Trophoblast cell (in vitro differentiated cells and primary cell): ENCODE measurements around the gene ETS1.
A peak's percentile ranks its signal among the peaks of the same experiment; 100 is the strongest.

ENCODE experiments used
- DNase-seq, 2 donors: peaks; one replicate each; pipeline ENCODE4 v3.0.0-alpha.2; 2016
- H2AFZ ChIP-seq: 2 replicates; pipeline ENCODE4 v1.6.1; 2013; ENCODE audit warnings: low read length, moderate library complexity, mild to moderate bottlenecking; ENCODE audit not compliant: insufficient read depth, poor library complexity
- H2AK5ac ChIP-seq: 2 replicates; pipeline ENCODE4 v1.6.1; 2013; ENCODE audit warnings: mild to moderate bottlenecking, low read length
- H2BK120ac ChIP-seq: 2 replicates; pipeline ENCODE4 v1.6.1; 2013; ENCODE audit warnings: low read length, mild to moderate bottlenecking, moderate library complexity; ENCODE audit not compliant: insufficient read depth, poor library complexity
- H2BK12ac ChIP-seq: 2 replicates; pipeline ENCODE4 v1.6.1; 2013; ENCODE audit warnings: mild to moderate bottlenecking, low read length, moderate library complexity
- H2BK5ac ChIP-seq: 2 replicates; pipeline ENCODE4 v1.6.1; 2013; ENCODE audit warnings: low read length, low read depth, moderate library complexity, mild to moderate bottlenecking; ENCODE audit not compliant: poor library complexity
- H3K14ac ChIP-seq: 2 replicates; pipeline ENCODE4 v1.6.1; 2013; ENCODE audit warnings: mild to moderate bottlenecking, low read length
- H3K18ac ChIP-seq: 2 replicates; pipeline ENCODE4 v1.6.1; 2013; ENCODE audit warnings: mild to moderate bottlenecking, low read length
- H3K23ac ChIP-seq: 2 replicates; pipeline ENCODE4 v1.6.1; 2013; ENCODE audit warnings: low read length
- H3K27ac ChIP-seq: 2 replicates; pipeline ENCODE4 v1.5.1; 2013; ENCODE audit warnings: low read depth, mild to moderate bottlenecking, inconsistent platforms, low read length, moderate library complexity
- H3K27me3 ChIP-seq: 2 replicates; pipeline ENCODE4 v1.6.1; 2013; ENCODE audit warnings: inconsistent platforms, mild to moderate bottlenecking, low read length, moderate library complexity; ENCODE audit not compliant: insufficient read depth
- H3K36me3 ChIP-seq, 2 experiments: 1 replicate in 1 of 2; 2 replicates in 1 of 2; pipeline ENCODE4 v1.6.1; 2013; ENCODE audit warnings: low read length in 2 of 2, mild to moderate bottlenecking in 2 of 2, moderate library complexity in 1 of 2; ENCODE audit not compliant: insufficient read depth in 2 of 2, control insufficient read depth in 1 of 2
- H3K4ac ChIP-seq: 2 replicates; pipeline ENCODE4 v1.6.1; 2013; ENCODE audit warnings: low read depth, mild to moderate bottlenecking, low read length, moderate library complexity
- H3K4me1 ChIP-seq, 2 experiments: 1 replicate in 1 of 2; 2 replicates in 1 of 2; pipeline ENCODE4 v1.6.1; 2013; ENCODE audit warnings: low read length in 2 of 2, mild to moderate bottlenecking in 2 of 2, moderate library complexity in 1 of 2; ENCODE audit not compliant: insufficient read depth in 2 of 2, control insufficient read depth in 1 of 2
- H3K4me2 ChIP-seq: 2 replicates; pipeline ENCODE4 v1.6.1; 2013; ENCODE audit warnings: inconsistent platforms, mild to moderate bottlenecking, low read length, moderate library complexity
- H3K4me3 ChIP-seq: 2 replicates; pipeline ENCODE4 v1.5.1; 2013; ENCODE audit warnings: mild to moderate bottlenecking, low read depth, low read length, inconsistent platforms
- H3K79me1 ChIP-seq: one replicate; pipeline ENCODE4 v1.6.1; 2013; ENCODE audit warnings: low read length
- H3K79me2 ChIP-seq: 2 replicates; pipeline ENCODE4 v1.6.1; 2013; ENCODE audit warnings: low read length, mild to moderate bottlenecking; ENCODE audit not compliant: control insufficient read depth, insufficient read depth, poor library complexity
- H3K9ac ChIP-seq: 2 replicates; pipeline ENCODE4 v1.6.1; 2013; ENCODE audit warnings: mild to moderate bottlenecking, low read length
- H3K9me3 ChIP-seq: 2 replicates; pipeline ENCODE4 v1.6.1; 2013; ENCODE audit warnings: low read depth, mild to moderate bottlenecking, control low read depth, inconsistent platforms, low read length; ENCODE audit not compliant: insufficient read depth
- H4K12ac ChIP-seq: 2 replicates; pipeline ENCODE4 v1.6.1; 2013; ENCODE audit warnings: low read depth, mild to moderate bottlenecking, low read length, moderate library complexity
- H4K8ac ChIP-seq: 2 replicates; pipeline ENCODE4 v1.6.1; 2013; ENCODE audit warnings: low read depth, mild to moderate bottlenecking, low read length, moderate library complexity
- H4K91ac ChIP-seq: one replicate; pipeline ENCODE4 v1.6.1; 2013; ENCODE audit warnings: low read depth, mild to moderate bottlenecking, low read length, moderate library complexity
- WGBS: extraction: QIAGEN DNeasy Blood & Tissue Kit; methylation state at CpG from one replicate; pipeline ENCODE4 v1.1.7; 2013; ENCODE audit warnings: missing lambda C conversion rate; ENCODE audit not compliant: insufficient read length, insufficient coverage; ENCODE audit errors: extremely low coverage; 5-methylcytosine and 5-hydroxymethylcytosine counted together

Gene ETS1

DNA sequence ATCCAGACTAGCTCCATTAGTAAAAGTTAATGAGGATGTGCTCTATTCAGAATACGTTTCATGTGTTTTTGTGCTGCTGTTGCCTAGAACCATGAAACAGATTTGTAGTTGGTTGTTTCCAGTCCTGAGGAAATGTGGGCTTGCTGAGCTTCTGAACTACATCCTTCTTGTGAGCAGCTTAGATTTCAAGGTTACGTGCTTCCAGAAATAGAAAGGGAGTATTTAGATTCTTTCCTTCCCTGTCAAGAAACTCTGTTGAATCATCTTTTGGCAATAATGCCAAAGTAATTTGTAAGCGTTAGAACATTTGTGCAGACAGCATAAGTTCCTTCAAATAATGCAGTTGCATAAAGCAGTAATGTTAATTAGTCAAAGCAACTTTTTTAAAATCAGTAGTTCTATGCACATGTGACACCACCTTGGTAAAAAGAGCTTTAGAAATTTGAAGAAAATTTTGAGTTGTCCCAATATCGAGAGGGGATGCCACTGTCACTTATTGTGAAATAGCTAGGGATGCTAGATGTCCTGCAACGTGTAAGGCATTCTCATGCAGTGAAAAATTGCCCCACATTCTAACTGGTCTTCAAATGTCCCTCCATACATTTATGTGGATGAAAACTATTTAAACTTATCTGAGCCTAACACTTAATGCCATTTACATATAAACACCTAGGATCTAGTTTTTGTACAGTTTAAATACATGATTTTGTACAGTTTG lies 169.6 kb downstream of the ETS1 start:
- Histone ChIP-seq H4K91ac (no peak overlapping the region), H3K27ac (no peak overlapping the region), H3K9ac (no peak overlapping the region), H3K36me3 (no peaks in the 10 kb centered on the region), H3K27me3 (no peaks in the 10 kb centered on the region), H3K4me2 (no peak overlapping the region), H4K12ac (no peak overlapping the region), H3K23ac (no peak overlapping the region), H3K4ac (no peak overlapping the region), H2BK120ac (no peak overlapping the region), H4K8ac (no peak overlapping the region), H2AK5ac (no peak overlapping the region), H3K4me1 (peaks cover 13 to 21% of the 10 kb centered on the region in 2 experiments), H2AFZ (no peak overlapping the region), H3K79me1 (peaks cover 19% of the 10 kb centered on the region), H3K14ac (no peak overlapping the region), H2BK5ac (no peak overlapping the region), H3K79me2 (no peaks in the 10 kb centered on the region), H3K18ac (no peak overlapping the region), H3K9me3 (no peaks in the 10 kb centered on the region), H3K4me3 (no peak overlapping the region), H2BK12ac (no peak overlapping the region)
- DNase-seq, result no peak
- WGBS, result no CpG with 5 or more reads among the region's 5 CpGs

DNA sequence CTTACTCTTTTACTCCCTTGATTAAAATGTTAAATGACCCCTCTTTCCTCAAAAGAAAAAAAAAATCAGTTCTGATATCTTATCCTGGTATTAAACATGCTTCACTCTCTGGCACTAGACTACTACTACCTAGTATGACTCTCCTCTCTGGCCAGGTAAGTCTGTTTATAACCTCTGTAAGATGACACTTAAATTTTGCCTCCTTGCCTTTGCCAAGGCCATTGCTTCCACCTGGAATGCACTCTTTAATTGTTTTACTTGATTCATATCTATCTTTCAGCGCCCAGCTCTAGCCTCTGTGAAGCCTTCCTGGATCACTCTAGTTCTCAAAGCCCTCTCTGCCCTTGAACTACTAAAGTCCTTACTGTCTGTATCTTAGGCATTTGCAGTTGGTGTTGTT lies 170.4 kb downstream of the ETS1 start:
- H3K23ac ChIP-seq, result no peak overlapping the region
- DNase-seq, result no peak

DNA sequence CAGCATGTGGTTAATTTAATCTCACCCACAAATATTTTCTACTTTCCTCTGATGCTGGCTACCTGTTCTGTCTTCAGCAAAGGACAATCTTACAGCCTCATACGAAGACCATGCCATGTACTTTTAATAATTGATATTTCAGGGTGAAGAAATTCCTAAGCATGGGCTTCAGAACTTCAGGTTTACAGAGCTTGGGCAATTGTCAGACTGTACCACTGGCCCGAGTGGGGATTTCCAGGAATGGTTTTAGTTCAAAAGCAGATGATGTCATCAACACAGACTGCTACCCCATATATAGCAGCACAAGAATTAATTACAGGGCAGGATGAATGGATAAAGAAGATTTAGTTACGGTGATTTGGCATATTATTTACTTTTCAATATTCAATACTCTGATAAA lies 171.8 kb downstream of the ETS1 start:
- H3K9ac ChIP-seq, result no peak overlapping the region
- H3K23ac ChIP-seq, result no peak overlapping the region
- no peak overlapping the region for H2BK5ac ChIP-seq
- H3K14ac ChIP-seq, result no peak overlapping the region
- H3K79me1 ChIP-seq, result peaks cover 9% of the 10 kb centered on the region
- no peak overlapping the region for H3K27ac ChIP-seq
- no peak overlapping the region for H4K91ac ChIP-seq
- H3K36me3 ChIP-seq, result no peaks in the 10 kb centered on the region
- no peaks in the 10 kb centered on the region for H3K9me3 ChIP-seq
- H3K4me1 ChIP-seq, result peaks cover 10 to 12% of the 10 kb centered on the region in 2 experiments
- no peak overlapping the region for H3K18ac ChIP-seq
- H2BK120ac ChIP-seq, result peak overlapping the region; percentile 33
- H2AFZ ChIP-seq, result no peak overlapping the region
- WGBS, result no CpG with 5 or more reads among the region's 3 CpGs
- no peaks in the 10 kb centered on the region for H3K79me2 ChIP-seq
- no peak overlapping the region for H4K8ac ChIP-seq
- no peak overlapping the region for H3K4me2 ChIP-seq
- no peak for DNase-seq
- no peaks in the 10 kb centered on the region for H3K27me3 ChIP-seq
- no peak overlapping the region for H4K12ac ChIP-seq
- no peak overlapping the region for H2BK12ac ChIP-seq
- H3K4me3 ChIP-seq, result no peak overlapping the region
- no peak overlapping the region for H2AK5ac ChIP-seq
- H3K4ac ChIP-seq, result no peak overlapping the region

More for the DNA sequence above, 170.4 kb downstream of the ETS1 start:
- Histone ChIP-seq H3K36me3 (no peaks in the 10 kb centered on the region), H3K27ac (no peak overlapping the region), H3K79me2 (no peaks in the 10 kb centered on the region), H3K4ac (no peak overlapping the region), H2BK12ac (peak overlapping the region; percentile 56), H3K27me3 (no peaks in the 10 kb centered on the region), H4K91ac (peak overlapping the region; percentile 62), H3K14ac (no peak overlapping the region), H3K4me1 (peaks cover 13 to 19% of the 10 kb centered on the region in 2 experiments), H2BK5ac (no peak overlapping the region), H2AK5ac (no peak overlapping the region), H3K4me2 (no peak overlapping the region), H2BK120ac (peak overlapping the region; percentile 50), H2AFZ (no peak overlapping the region), H3K9me3 (no peaks in the 10 kb centered on the region), H4K12ac (no peak overlapping the region), H3K9ac (no peak overlapping the region), H3K4me3 (no peak overlapping the region), H3K79me1 (peaks cover 19% of the 10 kb centered on the region), H4K8ac (peak overlapping the region; percentile 37), H3K18ac (no peak overlapping the region)
- WGBS, result no CpG with 5 or more reads among the region's 1 CpG

DNA sequence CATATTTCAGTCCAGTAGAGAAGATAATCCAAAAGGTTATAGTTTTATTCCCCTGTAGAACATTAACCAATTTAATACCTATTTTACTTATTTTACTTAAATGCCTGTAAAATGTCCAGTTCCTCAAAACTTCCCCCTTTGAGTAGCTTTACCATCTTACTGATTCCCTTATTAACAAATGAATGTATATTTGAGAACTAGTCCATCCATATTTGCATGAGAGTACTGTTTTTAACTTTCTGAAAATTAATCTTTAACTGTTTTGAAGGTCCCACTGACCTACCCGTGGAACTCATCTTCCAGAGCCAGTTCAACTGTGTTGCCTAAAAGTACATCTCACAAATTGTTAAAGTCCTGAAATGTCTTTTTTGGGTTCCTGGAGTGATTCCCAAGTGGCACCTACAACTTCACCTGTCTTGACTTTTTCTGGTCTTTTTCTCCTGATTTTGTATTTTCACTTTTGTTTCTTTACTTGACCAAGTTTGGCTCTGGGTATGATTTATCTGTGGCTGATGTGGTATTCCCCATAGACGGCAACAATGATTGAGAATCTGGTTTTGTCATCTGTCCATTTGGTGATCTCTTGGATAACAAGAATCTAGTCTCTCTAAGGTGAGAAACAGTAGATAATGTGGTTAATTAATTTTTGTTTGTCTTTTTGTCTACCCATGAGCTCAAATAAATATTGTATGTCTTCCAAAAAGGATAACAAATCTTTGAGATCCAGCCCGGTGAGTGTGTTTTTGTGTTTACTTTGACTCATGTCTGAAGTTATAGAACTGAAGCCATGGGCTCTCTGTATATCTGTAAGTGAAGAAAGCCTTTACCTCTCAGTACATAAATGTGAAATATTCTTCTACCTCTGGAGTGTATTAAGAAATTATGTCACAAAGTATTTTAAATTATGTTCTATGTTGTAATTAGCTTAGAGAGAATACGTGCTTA lies 174.2 kb downstream of the ETS1 start:
- Histone ChIP-seq H4K8ac (no peak overlapping the region), H3K9ac (no peak overlapping the region), H3K4ac (no peak overlapping the region), H3K4me1 (peaks cover 2% of the 10 kb centered on the region in 2 experiments), H2AK5ac (no peak overlapping the region), H3K79me2 (no peaks in the 10 kb centered on the region), H2BK12ac (peak overlapping the region; percentile 14), H4K12ac (no peak overlapping the region), H3K9me3 (no peaks in the 10 kb centered on the region), H3K4me2 (no peak overlapping the region), H4K91ac (no peak overlapping the region), H2BK5ac (no peak overlapping the region), H2BK120ac (peak overlapping the region; percentile 13), H2AFZ (no peak overlapping the region), H3K27ac (no peak overlapping the region), H3K36me3 (no peaks in the 10 kb centered on the region), H3K27me3 (no peaks in the 10 kb centered on the region), H3K14ac (no peak overlapping the region), H3K18ac (no peak overlapping the region), H3K79me1 (peaks cover 3% of the 10 kb centered on the region), H3K4me3 (no peak overlapping the region), H3K23ac (no peak overlapping the region)
- no CpG with 5 or more reads among the region's 4 CpGs for WGBS
- no peak for DNase-seq
